ENCODE results near the gene VTI1B.
"Not testable (repeated sequence)": the region's sequence is repeated elsewhere in the genome, so short reads cannot be mapped to it uniquely, and the experiment has no call there.

The VTI1B gene, protein sequence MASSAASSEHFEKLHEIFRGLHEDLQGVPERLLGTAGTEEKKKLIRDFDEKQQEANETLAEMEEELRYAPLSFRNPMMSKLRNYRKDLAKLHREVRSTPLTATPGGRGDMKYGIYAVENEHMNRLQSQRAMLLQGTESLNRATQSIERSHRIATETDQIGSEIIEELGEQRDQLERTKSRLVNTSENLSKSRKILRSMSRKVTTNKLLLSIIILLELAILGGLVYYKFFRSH

DNA sequence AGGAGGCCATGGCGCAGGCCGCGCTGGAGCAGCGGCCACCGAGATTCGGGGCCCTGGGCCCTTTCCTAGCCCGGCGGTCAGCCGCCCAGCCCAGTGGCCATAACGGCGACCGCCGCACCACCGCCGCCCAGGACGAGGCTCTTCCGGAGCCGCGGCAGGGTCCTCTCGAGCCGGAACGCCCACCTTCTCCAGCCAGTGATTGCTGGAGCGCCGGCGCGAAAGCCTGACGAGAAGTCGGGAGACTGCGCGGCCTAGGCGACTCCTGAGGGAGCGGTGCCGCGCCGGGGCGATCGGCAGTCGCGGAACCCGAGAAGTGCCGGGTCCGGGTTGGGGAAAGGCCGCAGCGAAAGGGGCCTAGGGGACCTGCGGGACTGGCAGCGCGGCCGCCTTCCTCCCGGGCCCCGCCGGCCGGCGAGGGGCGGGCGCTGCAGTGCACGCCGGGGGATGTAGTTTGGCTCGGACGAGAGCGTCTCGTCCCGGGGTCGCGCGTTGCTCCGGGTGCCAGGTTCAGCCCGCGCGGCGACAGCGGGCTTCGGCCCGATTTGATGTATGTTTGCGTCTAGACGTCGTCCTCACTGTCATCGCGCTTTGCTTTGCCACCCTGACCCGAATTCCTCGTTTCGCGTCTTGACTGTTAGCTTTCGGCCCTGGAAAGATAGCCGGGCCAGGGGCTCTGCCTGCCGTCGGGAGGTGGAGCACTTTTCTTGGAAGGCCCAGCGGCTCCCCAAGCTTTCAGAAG is at the start of gene VTI1B:
TSS of gene VTI1B (minus strand) at position 153 of the 739 bp plus-strand sequence. CDS start at position 10, 143 bp downstream.
- peak; percentile 82 for DNase-seq (ENCODE audit: low spot score)

DNA sequence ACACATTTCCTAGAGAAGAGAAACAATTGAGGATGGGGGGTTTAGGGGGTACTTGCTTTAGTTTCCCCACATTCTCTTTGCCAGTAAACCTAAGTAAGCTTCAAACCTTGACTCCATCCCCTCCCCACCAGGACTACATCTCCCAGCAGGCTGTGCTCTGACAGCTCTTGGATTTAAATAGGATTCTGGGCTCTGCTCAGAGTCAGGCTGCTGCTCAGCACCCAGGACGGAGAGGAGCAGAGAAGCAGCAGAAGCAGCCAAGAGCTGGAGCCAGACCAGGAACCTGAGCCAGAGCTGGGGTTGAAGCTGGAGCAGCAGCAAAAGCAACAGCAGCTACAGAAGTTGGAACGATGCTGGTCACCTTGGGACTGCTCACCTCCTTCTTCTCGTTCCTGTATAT is 47.9 kb upstream of the VTI1B start:
- no peak for DNase-seq (ENCODE audit: low spot score)

- no peak for DNase-seq (ENCODE audit: low spot score)
Measured at GRCh38 chr14:67721875-67722274, 47.4 kb upstream of the VTI1B start.

DNA sequence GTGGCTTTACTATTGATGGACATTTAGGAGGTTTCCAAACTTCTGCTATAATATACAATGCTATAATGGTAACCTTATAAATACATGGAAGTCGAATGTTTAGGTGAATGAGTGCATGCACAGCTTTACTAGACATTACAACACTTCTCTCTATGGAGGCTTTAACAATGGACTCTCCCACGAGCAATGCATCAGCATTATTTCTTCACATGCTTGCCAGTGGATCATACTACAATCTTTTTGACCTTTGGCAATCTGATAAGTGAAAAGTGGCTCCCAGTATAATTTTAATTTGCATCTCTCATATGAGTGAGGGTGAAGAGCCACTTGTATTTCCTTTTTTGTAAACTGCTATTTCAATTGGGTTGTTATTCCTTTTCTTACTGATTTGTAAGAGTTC is 45.4 kb upstream of the VTI1B start:
- no peak for DNase-seq (ENCODE audit: low spot score)

DNA sequence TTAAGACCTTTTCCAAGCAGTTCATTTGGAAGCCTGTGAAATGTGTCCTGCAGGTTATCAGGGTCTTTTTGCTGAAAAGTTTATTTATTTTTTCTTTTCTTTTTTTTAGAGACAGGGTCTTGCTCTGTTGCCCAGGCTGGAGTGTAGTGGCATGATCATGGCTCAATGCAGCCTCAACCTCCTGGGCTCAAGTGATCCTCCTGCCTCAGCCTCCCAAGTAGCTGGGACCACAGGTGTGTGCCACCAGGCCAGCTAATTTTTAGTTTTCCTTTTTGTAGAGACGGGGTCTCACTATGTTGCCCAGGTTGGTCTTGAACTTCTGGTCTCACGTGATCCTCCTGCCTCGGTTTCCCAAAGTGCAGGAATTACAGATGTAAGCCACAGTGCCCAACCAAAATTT is 45.0 kb upstream of the VTI1B start:
- DNase-seq (ENCODE audit: low spot score), result not testable (repeated sequence)

GRCh38 chr14:67718265-67718664 is 43.8 kb upstream of the VTI1B start:
- no peak for DNase-seq (ENCODE audit: low spot score)

DNA sequence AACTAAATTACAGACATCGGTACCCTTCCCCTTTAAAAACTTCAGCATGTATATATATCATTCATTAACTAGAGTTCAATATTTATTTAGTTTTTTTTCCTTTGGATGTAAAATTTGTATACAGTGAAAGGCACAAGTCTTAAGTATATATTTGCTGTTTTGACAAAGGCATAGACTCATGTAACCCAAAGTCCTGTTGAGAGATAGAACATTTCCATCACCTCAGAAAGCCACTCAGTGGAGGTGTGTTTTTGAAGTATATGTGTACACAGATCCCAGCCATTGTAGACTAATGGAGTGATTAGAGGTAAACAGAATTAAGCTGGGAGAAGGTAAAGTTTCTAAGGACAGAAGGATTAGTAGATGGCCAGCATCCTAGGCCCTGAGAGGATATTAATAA is 42.6 kb upstream of the VTI1B start:
- no peak for DNase-seq (ENCODE audit: low spot score)

- DNase-seq (ENCODE audit: low spot score), result no peak
Measured at GRCh38 chr14:67710209-67710608, 35.8 kb upstream of the VTI1B start.

DNA sequence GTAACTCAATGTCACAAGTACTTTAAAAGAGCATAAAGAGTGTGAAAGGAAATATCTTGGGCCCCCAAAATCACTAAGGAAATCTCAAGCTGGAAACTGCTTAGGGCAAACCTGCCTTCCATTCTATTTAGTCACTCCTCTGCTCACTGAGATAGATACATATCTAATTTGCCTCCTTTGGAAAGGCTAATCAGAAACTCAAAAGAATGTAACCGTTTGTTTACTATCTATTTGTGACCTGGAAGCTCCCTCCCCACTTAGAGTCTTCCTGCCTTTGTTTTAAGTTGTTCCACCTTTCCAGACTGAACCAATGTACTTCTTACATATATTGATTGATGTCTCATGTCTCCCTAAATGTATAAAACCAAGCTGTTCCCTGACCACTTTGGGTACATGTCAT is 35.4 kb upstream of the VTI1B start:
- not testable (repeated sequence) for DNase-seq (ENCODE audit: low spot score)

DNA sequence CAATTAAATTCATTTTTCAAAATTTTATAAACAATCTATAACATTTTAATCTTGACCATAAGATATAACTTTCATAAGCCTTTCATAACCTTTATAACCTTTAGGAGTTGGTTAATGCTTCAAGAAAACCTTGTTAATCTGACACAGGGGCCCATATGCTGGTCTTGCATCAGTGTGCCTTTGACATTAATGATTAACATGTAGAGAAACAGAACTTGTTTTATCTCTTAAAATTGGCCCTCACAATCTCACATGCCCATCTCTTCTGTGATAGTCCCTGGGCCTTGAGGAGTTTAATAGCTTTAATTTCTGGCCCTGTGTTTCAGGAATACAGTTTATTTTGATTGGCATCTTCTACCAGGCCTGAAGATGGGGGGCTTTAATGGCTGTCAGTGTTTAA is 34.9 kb upstream of the VTI1B start:
- not testable (repeated sequence) for DNase-seq (ENCODE audit: low spot score)

DNA sequence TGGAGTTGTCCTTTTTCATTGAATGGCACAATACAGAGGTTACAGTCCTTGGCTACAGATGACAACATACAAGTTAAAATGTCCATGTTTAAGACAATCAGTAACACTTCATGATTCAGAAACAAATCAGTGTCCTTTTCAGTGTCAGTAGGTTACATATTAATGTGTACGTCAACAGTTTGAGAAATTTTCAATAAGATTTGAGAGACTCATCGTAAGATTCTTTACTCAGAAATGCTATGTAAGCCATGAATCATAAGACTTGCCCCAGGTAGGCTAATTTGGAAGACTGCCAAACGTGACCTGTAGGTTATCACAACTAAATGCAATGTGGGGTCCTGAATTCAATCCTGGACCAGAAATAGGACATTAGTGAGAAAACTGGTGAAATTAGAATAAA is 30.8 kb upstream of the VTI1B start:
- DNase-seq (ENCODE audit: low spot score), result no peak

- DNase-seq (ENCODE audit: low spot score), result peak; percentile 80
Measured at GRCh38 chr14:67704484-67705089, 30.2 kb upstream of the VTI1B start.

DNA sequence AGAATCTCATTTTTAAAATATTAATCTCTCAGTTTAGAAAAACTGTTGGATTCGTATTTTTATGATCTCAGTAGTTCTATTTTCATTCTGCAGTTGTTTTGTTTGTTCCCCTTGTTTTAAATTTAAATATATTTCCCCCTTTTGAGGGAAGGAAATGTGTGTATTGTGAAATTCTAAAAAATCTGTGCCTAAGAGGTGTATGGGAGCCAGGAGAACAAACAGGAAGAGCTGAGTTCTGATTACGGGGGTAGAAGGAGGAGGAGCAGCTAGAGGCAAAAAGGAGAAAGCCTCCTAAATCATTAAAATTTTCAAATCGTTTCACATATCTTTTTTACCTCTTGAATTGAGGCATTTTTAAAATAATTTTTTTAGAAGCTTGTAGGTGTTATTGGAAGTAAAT is 29.6 kb upstream of the VTI1B start:
- DNase-seq (ENCODE audit: low spot score), result no peak

- not testable (repeated sequence) for DNase-seq (ENCODE audit: low spot score)
Measured at GRCh38 chr14:67701492-67701891, 27.1 kb upstream of the VTI1B start, which contains the start of gene RDH12. RDH12 (plus strand) TSS chr14:67701886; CDS start chr14:67722643, 20,757 bp downstream.

- DNase-seq (ENCODE audit: low spot score), result no peak
Measured at GRCh38 chr14:67698179-67698578, 23.7 kb upstream of the VTI1B start.

DNA sequence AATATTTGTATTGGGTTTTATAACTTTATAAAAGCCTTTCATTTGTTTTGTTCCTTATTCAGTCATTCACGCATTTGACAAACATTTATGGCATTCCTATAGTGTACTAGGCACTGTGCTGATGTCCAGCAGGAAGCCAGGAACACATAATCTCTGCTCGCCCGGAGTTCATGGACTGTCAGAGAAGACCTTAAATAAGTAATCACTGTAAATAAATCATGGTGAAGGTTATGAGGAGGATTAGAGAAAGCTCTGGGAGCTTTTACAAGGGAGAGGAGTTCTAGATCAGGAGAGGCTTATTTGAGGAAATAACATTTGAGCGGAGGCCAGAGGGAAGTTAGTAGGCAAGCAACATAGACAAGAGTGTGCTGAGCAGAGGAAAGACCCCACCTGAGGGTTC is 22.6 kb upstream of the VTI1B start:
- DNase-seq (ENCODE audit: low spot score), result no peak

DNA sequence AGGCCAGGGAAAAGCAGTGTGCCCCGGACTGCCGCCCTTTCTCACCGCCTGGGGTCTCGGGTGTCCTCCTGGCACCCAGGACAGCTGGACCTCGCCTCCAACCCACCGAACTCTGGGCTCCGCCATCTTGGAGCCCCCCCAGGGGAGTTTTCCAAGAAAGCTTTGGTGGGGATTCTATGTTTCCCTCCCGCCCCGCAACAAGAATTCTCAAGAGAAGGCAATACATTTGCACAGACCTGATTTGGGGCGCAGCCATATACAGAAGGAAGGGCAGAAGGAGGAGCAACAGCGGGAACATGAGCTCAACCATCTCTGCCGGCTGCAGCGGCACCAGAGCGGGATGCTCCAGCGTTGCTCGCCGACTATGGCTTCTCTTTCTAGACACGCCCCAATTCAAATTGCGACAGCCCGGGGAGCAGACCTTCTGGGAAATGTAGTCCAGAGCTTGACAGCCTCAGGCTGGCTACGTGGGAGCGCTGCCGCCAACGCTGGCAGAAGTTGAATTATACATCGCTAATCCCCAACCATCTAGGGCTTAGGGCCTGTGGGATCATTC is 21.0 kb upstream of the VTI1B start, which contains the start of gene RDH11:
TSS of gene RDH11 (minus strand) at position 371 of the 556 bp plus-strand sequence. CDS start at position 310, 61 bp downstream.
- DNase-seq (ENCODE audit: low spot score), result peak; percentile 96

- DNase-seq (ENCODE audit: low spot score), result peak; percentile 93
Measured at GRCh38 chr14:67694791-67695393, 20.5 kb upstream of the VTI1B start.

DNA sequence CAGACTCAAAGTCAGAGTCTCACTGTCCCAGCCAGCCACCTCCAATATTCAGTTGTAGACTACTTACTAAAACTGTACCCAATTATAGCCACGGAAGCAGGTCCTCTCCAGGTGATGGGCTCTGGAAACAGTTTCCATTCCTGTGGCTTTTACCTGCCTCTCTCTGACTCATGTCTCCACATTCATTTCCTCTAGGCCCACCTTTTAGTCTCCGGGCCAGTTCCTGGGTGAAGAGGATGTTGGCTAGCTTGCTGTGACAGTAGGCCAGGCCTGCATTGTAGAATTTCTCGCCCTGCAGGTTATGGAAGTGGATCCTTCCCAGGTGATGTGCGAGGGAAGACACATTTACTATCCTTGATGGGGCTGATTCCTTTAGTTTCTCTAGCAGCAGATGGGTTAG is 15.6 kb upstream of the VTI1B start:
- DNase-seq (ENCODE audit: low spot score), result no peak

DNA sequence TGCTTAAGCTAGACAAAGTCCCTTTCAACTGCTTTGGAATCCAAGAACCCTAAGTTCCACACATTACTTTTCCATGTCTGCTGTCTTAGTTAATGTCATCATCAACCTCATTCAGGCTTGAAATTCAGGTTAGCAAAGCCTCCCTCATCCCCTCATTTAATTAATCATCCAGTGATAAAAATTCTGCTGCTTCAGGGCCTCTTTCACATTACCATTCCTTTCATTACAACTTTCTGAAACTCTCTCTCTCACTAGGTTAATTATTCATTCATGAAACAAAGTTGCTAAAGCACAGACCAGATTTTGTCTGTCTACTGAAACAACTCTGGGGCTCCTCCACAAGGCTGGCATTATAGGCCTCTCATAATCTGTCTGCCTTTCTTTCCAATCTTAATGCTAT is 9.4 kb upstream of the VTI1B start:
- no peak for DNase-seq (ENCODE audit: low spot score)

- no peak for DNase-seq (ENCODE audit: low spot score)
Measured at GRCh38 chr14:67680941-67681340, 6.5 kb upstream of the VTI1B start.

DNA sequence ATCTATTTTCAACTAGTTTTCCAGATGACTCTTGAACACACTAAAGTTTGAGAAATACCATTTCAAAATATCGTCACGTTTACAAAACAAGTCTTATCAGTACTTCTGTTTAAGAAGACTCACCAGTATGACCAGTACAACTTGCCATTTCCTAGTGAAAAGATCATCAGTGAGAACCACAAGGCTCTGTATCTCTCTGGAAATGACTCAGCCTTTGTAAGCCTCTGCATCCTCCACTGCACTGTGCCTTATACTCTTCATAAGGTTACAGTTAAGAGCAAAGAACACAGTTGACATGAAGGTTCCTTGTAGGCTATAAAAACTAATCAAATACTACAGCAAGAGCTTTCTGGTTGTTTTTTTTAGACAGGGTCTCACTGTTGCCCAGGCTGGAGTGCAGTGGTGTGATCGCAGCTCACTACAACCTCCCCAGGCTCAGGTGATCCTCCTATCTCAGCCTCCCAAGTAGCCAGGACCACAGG is 5.7 kb upstream of the VTI1B start:
- no peak for DNase-seq (ENCODE audit: low spot score)
